NCI-H2196 (cell line): ENCODE results near the gene MAP1LC3C.
"Not testable (repeated sequence)": the region's sequence is repeated elsewhere in the genome, so short reads cannot be mapped to it uniquely, and the experiment has no call there.

Experiments
- DNase-seq: peaks from one replicate; lab custom pipeline; 2025; ENCODE audit not compliant: unreplicated experiment; lab: John Stamatoyannopoulos, UW

The MAP1LC3C gene

DNA sequence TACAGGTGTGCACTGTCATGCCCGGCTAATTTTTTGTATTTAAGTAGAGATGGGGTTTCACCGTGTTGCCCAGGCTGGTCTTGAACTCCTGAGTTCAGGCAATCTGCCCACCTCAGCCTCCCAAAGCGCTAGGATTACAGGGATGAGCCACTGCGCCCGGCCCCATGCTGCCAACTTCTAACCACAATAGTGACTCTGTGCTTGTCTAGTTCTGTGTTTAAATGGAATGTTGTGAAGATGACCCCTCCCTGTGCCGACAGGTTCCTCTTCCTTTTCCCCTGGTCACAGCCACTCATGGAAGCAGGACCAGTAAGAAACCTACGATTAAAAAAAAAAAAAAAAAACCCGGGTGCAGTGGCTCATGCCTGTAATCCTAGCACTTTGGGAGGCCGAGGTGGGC is 4.7 kb downstream of the MAP1LC3C start:
- no peak for DNase-seq

DNA sequence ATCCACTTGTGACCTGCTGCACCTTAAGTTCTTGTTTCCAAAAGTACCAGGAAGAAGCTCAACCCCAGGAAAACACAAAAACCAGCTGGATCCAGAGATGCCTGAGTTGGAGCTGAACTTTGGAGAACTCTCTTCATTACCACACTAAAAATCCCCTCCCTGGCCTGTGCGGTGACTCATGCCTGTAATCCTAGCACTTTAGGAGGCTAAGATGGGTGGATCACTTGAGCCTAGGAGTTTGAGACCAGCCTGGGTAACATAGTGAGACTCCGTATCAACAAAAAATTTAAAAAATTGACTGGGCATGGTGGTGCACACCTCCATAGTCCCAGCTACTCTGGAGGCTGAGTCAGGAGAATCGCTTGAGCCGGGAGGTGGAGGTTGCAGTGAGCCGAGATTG is 6.2 kb downstream of the MAP1LC3C start:
- DNase-seq, result no peak

DNA sequence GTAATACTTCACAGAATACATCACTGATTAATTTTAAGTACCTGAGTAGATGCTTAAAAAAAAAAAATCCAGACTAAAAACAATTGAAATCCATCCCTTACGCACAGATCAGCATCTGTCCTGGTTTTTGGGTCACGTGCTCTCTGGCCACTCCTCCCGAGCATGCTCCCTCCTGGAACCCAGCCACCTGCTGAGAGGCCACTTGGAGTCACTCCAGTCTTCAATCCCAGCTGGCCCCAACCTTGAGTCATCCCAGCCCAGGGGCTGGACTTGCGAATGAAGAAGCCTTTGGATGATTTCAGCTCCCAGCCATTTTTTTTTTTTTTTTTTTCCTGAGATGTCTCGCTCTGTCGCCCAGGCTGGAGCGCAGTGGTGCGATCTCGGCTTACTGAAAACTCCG is 8.9 kb downstream of the MAP1LC3C start:
- peak; percentile 1 for DNase-seq

DNA sequence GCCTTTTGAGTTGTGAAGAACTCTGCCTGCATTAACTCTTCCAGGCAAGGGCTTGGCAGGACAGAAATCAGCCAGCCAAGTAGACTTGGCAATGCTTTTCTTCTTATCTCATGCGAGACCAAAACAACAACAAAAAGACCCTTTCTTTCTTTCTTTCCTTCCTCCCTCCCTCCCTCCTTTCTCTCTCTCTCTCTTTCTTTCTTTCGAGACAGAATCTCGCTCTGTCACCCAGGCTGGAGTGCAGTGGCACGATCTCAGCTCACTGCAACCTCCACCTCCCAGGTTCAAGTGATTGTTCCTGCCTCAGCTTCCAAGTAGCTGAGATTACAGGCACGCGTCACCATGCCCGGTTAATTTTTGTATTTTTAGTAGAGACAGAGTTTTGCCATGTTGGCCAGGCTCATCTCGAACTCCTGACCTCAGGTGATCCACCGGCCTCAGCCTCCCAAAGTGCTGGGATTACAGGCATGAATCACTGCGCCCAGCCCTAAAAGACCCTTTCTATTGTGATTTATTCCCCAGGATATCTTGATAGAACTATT is 10.4 kb downstream of the MAP1LC3C start:
- not testable (repeated sequence) for DNase-seq

DNA sequence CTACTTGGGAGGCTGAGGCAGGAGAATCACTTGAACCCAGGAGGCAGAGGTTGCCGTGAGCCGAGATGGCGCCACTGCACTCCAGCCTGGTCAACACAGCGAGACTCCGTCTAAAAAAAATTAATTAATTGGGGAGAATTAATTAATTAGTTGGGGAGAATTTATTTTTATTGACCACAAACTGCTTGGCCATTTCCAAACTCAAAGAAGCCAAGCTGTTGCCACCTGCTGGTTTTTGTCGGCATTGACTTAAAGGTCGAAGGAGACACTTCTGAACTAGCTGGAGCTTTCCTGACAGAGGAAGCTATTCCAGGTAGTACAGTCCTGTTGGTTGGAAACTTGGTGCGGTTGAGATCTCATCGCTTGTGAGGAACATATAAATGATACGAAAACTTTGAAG is 13.1 kb downstream of the MAP1LC3C start:
- DNase-seq, result peak; percentile 1

DNA sequence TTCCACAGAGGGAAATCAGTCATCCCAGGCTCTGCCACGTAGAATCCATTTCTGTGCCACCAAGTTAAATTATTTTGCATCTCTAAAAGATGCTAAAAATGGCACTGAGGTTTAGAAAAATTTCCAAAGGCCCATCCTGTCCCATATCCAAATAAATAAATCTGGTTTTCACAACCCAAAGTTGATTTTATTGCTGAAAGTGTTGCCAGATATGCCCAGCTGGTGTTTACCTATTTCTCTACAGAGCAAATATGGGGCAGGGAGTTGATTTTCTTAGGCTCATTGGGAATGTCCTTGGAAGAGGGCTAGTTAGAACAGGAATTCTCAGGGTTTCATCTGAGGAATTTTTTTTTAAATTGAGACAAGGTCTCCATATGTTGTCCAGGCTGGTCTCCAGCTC is 19.0 kb downstream of the MAP1LC3C start:
- DNase-seq, result no peak

DNA sequence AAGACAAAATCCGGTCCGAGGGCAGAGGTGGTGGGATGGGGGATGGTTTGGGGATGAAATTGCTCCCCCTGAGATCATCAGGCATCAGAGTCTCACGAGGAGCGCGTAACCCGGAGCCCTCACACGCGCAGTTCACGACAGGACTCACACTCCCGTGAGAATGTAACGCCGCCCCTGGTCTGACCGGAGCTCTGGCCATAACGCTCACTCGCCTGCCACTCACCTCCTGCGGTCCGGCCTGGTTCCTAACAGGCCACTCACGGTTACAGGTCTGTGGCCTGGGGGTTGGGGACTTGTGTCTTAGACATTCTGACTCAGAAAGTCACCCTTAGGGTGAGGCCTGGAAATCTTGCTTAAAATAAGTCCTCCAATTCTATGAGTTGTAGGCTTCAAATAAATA is 19.8 kb downstream of the MAP1LC3C start:
- no peak for DNase-seq

DNA sequence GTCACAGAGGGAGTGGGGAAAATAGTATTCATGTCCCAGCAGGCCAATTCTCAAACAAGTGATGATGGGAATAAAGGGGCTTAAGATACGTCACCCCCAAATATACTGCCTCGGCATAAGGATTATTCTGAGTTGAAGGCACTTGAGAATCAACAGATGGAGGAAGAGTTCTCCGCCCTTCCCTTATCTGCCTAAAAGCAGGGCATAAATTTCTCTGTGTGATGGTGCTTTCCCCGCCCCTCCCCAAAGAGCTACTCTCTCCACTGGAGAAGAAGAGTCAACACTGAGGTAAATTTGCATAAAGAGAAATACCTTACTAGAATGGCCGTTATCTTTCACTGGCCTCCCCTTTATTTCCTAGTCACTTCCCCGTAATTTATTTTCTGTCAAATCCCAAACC is 22.7 kb downstream of the MAP1LC3C start:
- no peak for DNase-seq

DNA sequence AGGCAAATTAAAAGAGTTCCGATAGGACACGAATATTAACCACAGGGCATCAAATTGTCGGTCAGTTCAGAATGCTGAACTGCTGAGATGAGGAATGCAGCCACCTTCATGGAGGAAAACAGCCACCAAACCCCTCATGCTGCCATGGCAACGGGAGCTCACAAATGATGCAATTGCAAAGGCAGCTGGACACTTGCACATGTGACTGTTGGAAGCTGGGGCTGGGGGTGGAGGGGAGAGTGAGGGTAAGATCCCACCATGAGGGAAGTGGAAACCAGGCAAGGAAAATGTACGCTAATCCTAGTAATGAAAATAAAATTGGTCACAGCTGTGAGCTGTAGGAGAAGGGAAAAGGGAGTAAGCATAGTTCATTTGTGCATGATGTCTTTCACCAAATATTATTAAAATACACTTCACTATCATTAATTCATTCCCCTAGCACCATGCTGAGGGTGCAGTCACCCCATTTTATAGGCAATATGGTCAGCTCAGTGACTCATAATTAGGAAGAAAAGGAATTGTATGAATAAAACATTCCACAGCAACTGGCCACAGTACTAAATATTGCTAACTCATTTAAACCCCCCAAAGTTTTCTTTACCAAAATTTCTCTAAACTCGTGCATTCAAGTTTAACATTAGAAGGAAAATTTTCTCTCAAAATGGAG is 26.1 kb downstream of the MAP1LC3C start:
- no peak for DNase-seq

DNA sequence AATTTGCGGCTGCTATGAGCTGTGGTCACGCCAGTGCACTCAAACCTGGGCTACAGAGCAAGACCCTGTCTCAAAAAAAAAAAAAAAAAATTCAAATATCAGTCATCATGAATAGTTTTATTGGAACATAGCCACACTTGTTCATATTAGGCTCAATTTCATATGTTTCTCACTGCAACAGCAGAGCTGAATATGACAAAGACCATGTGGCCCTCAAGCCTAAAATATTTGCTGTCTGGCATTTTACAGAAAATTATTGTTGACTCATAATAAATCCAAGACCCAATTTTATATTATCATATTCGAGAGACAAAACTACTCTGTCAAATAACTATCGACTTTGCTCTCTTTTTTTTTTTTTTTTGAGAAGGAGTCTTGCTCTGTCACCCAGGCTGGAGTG is 30.3 kb downstream of the MAP1LC3C start:
- no peak for DNase-seq

DNA sequence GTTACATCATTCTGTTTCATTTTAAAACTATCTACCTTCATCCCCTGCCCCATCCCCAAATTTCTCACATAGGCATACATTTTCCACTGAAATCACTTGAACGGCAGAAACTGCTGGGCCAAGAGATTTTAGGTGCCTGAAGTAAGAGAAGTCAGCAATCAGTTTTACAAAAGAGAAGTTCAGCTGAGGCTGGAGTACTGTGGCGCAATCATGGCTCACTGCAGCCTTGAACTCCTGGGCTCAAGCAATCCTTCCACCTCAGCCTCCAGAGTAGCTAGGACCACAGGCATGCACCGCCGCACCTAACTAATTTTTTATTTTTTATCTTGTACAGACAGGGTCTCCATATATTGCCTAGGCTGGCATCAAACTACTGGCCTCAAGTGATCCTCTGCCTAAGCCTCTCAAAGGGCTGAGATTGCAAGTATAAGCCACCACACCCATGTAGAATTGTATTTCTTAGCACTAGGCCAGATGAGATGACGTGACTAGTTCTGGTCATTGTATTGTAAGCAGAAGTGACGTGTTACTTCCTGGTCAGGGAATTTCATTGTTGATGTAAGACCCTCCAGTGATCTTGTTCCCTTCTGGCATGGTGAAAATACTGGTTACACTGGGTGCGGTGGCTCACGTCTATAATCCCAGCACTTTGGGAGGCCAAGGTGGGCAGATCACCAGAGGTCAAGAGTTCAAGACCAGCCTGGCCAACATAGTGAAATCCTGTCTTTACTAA is 34.2 kb downstream of the MAP1LC3C start:
- no peak for DNase-seq

DNA sequence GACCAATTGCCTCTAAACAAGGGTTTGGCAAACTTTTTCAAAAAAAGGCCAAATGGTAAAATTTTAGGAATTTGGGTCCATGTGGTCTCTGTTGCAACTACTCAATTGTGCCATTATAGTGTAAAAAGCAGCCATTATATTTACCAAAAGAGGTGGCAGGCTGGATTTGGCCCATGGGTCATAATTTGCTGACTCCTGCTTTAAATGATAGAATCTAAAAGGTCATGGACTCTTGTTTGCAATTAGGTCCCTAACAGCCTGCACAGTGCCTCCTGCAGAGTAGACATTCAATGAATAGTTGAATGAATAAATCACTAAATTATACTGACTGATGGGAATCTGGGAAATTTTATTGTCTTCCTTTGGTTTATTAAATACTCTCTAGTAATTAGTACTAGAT is 35.2 kb downstream of the MAP1LC3C start:
- no peak for DNase-seq

DNA sequence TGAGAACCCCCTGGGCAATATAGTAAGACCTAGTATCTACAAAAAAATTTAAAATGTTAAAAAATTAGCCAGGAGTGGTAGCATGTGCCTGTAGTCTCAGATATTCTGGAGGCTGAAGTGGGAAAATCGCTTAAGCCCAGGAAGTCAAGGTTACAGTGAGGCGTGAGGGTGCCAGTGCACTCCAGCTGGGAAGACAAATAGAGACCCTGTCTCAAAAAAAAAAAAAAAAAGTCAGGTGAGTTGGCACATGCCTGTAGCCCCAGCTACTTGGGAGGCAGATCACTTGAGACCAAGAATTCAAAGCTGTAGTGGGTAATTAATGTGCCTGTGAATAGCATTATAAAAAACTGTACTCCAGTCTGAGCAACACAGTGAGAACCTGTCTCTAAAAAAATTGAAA is 36.7 kb downstream of the MAP1LC3C start:
- DNase-seq, result no peak

DNA sequence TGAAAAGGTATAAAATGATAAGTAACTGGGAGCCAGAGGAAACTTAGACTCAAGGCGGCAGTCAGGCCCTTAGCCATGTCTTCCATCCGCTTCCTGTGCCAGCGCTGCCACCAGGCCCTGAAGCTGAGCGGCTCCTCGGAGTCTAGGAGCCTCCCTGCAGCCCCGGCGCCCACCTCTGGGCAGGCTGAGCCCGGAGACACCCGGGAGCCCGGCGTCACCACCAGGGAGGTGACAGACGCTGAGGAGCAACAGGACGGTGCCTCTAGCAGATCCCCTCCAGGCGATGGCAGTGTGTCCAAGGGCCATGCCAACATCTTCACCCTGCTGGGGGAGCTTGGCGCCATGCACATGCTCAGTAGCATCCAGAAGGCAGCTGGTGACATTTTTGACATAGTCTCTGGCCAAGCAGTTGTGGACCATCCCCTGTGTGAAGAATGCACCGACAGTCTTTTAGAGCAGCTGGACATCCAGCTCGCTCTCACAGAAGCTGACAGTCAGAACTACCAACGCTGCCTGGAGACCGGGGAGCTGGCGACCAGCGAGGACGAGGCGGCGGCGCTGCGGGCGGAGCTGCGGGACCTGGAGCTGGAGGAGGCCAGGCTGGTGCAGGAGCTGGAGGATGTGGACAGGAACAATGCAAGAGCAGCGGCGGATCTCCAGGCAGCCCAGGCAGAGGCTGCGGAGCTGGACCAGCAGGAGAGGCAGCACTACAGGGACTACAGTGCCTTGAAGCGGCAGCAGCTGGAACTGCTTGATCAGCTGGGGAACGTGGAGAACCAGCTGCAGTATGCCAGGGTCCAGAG is 41.0 kb downstream of the MAP1LC3C start, which contains the start of gene BECN2:
BECN2 (plus strand) TSS at position 76 of the 803 bp plus-strand sequence; CDS start at position 76, 0 bp downstream.
- DNase-seq, result no peak

DNA sequence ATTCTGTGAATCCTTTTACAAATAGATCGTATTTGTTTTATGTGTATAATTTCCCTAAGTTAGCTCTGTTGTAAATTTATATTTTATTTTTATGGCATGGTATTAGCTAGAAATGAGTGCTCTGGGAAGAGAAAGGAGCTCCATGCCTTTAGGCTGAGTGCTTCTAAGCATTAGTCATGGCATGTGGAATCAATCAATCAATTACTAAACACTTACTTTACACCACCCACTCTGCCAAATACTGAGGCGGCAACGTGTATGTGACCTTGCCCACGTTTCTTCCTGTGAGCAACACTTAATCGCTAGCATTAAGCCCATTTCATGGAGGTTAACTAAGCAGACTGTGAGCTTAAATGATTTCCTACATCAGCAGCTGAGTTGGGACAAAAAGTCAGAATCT is 48.5 kb downstream of the MAP1LC3C start:
- DNase-seq, result no peak

DNA sequence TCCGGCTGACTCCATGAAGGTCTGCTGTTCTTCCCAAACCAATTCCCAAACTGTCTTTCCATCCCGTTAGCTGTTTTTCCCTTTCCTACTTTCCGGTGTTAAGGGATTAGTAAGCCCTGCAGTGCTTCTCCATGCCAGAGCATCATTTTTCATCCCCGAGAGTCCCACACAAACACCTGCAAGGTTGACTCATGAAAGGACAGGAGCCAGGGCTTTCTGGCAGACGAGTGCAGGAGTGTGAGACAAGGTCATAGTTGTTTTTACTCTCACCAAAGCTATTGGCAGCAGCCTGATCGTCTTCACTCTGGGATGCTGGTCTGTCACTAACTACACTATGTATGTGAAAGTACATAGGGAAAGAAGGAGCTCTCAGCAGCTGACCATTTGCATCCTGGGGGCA is 51.5 kb downstream of the MAP1LC3C start:
- no peak for DNase-seq
